H9 (cell line): ENCODE results near the gene S100A4. TPM values are rescaled to one million over a fixed set of nuclear protein-coding genes. Genes with fewer than 3 reads are reported as not detected.

ENCODE experiments used
- DNase-seq: peaks from one replicate; pipeline ENCODE4 v3.0.0-alpha.2; 2017
- H2AFZ ChIP-seq: one replicate; pipeline ENCODE4 v1.6.1; 2013; ENCODE audit warnings: mild to moderate bottlenecking, low read length, control low read depth, moderate library complexity
- H2AK5ac ChIP-seq: 2 replicates; pipeline ENCODE4 v1.6.1; 2013; ENCODE audit warnings: low read length, control low read depth, mixed read lengths; ENCODE audit not compliant: insufficient read length
- H2BK120ac ChIP-seq: one replicate; pipeline ENCODE4 v1.6.1; 2013; ENCODE audit warnings: low read depth, mild to moderate bottlenecking, low read length, control low read depth, inconsistent platforms; ENCODE audit not compliant: poor library complexity, severe bottlenecking
- H2BK12ac ChIP-seq: 2 replicates; pipeline ENCODE4 v1.6.1; 2013; ENCODE audit warnings: low read length, control low read depth, mixed read lengths, low read depth; ENCODE audit not compliant: insufficient read length
- H2BK15ac ChIP-seq: 2 replicates; pipeline ENCODE4 v1.6.1; 2013; ENCODE audit warnings: low read depth, low read length, control low read depth
- H2BK20ac ChIP-seq: one replicate; pipeline ENCODE4 v1.6.1; 2013; ENCODE audit warnings: low read depth, mild to moderate bottlenecking, low read length, control low read depth, inconsistent platforms; ENCODE audit not compliant: poor library complexity, severe bottlenecking
- H2BK5ac ChIP-seq: 2 replicates; pipeline ENCODE4 v1.6.1; 2013; ENCODE audit warnings: low read length, control low read depth, mixed read lengths; ENCODE audit not compliant: insufficient read length
- H3K14ac ChIP-seq: 2 replicates; pipeline ENCODE4 v1.6.1; 2013; ENCODE audit warnings: low read length, control low read depth; ENCODE audit not compliant: insufficient read depth
- H3K18ac ChIP-seq: 2 replicates; pipeline ENCODE4 v1.6.1; 2013; ENCODE audit warnings: low read depth, mild to moderate bottlenecking, mixed read lengths, low read length, control low read depth; ENCODE audit not compliant: insufficient read length
- H3K23ac ChIP-seq: 2 replicates; pipeline ENCODE4 v1.6.1; 2013; ENCODE audit warnings: low read length, control low read depth, mixed read lengths, low read depth; ENCODE audit not compliant: insufficient read length
- H3K23me2 ChIP-seq: 2 replicates; pipeline ENCODE4 v1.6.1; 2013; ENCODE audit warnings: low read depth, mild to moderate bottlenecking, mixed read lengths, low read length, control low read depth; ENCODE audit not compliant: insufficient read length, poor library complexity, severe bottlenecking
- H3K27ac ChIP-seq: 2 replicates; pipeline ENCODE4 v1.5.1; 2013; ENCODE audit warnings: low read length, control low read depth, mixed read lengths, low read depth; ENCODE audit not compliant: insufficient read length
- H3K27me3 ChIP-seq: 2 replicates; pipeline ENCODE4 v1.6.1; 2013; ENCODE audit warnings: low read length, control low read depth, inconsistent platforms; ENCODE audit not compliant: insufficient read depth
- H3K4ac ChIP-seq: 2 replicates; pipeline ENCODE4 v1.6.1; 2013; ENCODE audit warnings: low read depth, mild to moderate bottlenecking, control low read depth, inconsistent platforms, low read length, moderate library complexity
- H3K4me1 ChIP-seq: 2 replicates; pipeline ENCODE4 v1.6.1; 2013; ENCODE audit warnings: low read length, control low read depth, inconsistent platforms; ENCODE audit not compliant: insufficient read depth
- H3K4me2 ChIP-seq: 2 replicates; pipeline ENCODE4 v1.6.1; 2013; ENCODE audit warnings: low read length, control low read depth, mixed read lengths; ENCODE audit not compliant: insufficient read length, insufficient read depth
- H3K56ac ChIP-seq: 2 replicates; pipeline ENCODE4 v1.6.1; 2013; ENCODE audit warnings: low read depth, mild to moderate bottlenecking, mixed read lengths, low read length, control low read depth; ENCODE audit not compliant: insufficient read length
- H3K79me1 ChIP-seq: 2 replicates; pipeline ENCODE4 v1.6.1; 2013; ENCODE audit warnings: low read depth, mild to moderate bottlenecking, moderate library complexity, low read length, control low read depth, inconsistent platforms; ENCODE audit not compliant: insufficient read depth, poor library complexity, severe bottlenecking
- H3K79me2 ChIP-seq: 2 replicates; pipeline ENCODE4 v1.6.1; 2013; ENCODE audit warnings: low read length, control low read depth, inconsistent platforms; ENCODE audit not compliant: insufficient read depth
- H3K9ac ChIP-seq: 2 replicates; pipeline ENCODE4 v1.6.1; 2013; ENCODE audit warnings: low read length, control low read depth, mixed read lengths; ENCODE audit not compliant: insufficient read length; ENCODE audit errors: extremely low read depth
- H3K9me3 ChIP-seq: one replicate; pipeline ENCODE4 v1.6.1; 2013; ENCODE audit warnings: low read depth, low read length, inconsistent platforms; ENCODE audit not compliant: control insufficient read depth
- H3T11ph ChIP-seq: one replicate; pipeline ENCODE4 v1.6.1; 2013; ENCODE audit warnings: mild to moderate bottlenecking, low read length, control low read depth, inconsistent platforms
- H4K20me1 ChIP-seq: one replicate; pipeline ENCODE4 v1.6.1; 2013; ENCODE audit not compliant: control insufficient read depth, insufficient read length, insufficient read depth
- H4K5ac ChIP-seq: 2 replicates; pipeline ENCODE4 v1.6.1; 2013; ENCODE audit warnings: low read depth, mild to moderate bottlenecking, mixed read lengths, low read length, control low read depth; ENCODE audit not compliant: insufficient read length
- H4K8ac ChIP-seq: replicated peaks from 2 replicates; pipeline ENCODE4 v1.6.1; 2013; ENCODE audit warnings: low read length, control low read depth, mixed read lengths, low read depth; ENCODE audit not compliant: insufficient read length
- H4K91ac ChIP-seq: 2 replicates; pipeline ENCODE4 v1.6.1; 2013; ENCODE audit warnings: low read depth, mild to moderate bottlenecking, moderate library complexity, mixed read lengths, low read length, control low read depth; ENCODE audit not compliant: insufficient read length
- H3K27ac Mint-ChIP-seq, 3 experiments: 2 replicates in 2 of 3; 3 replicates in 1 of 3; pipeline ENCODE4 v1.8.0; 2020 to 2021; ENCODE audit warnings: mixed read lengths in 3 of 3, mild to moderate bottlenecking in 1 of 3, moderate library complexity in 1 of 3
- H3K27me3 Mint-ChIP-seq: 2 replicates; pipeline ENCODE4 v1.8.0; 2021; ENCODE audit warnings: low read depth, mild to moderate bottlenecking, moderate library complexity, mixed read lengths
- H3K36me3 Mint-ChIP-seq, 3 experiments: 2 replicates in 2 of 3; 3 replicates in 1 of 3; pipeline ENCODE4 v1.8.0; 2020 to 2021; ENCODE audit warnings: low read depth in 3 of 3, mixed read lengths in 3 of 3; ENCODE audit not compliant: insufficient read depth in 1 of 3
- H3K4me1 Mint-ChIP-seq, 2 experiments: 2 replicates each; pipeline ENCODE4 v1.8.0; 2020; ENCODE audit warnings: mixed read lengths in 2 of 2
- H3K4me3 Mint-ChIP-seq, 2 experiments: 2 replicates in 1 of 2; 3 replicates in 1 of 2; pipeline ENCODE4 v1.8.0; 2020 to 2021; ENCODE audit warnings: mild to moderate bottlenecking in 2 of 2, mixed read lengths in 2 of 2, moderate library complexity in 1 of 2
- H3K9me3 Mint-ChIP-seq, 2 experiments: 2 replicates in 1 of 2; 3 replicates in 1 of 2; pipeline ENCODE4 v1.8.0; 2020; ENCODE audit warnings: mild to moderate bottlenecking in 2 of 2, mixed read lengths in 2 of 2, moderate library complexity in 1 of 2
- CTCF ChIP-seq: fragments of 200-600 bp; sonication (generic); conservative IDR thresholded peaks from 3 replicates; pipeline ENCODE4 v1.8.0; 2021; ENCODE audit warnings: antibody characterized with exemption, mild to moderate bottlenecking
- WGBS: extraction: QIAGEN DNeasy Blood & Tissue Kit; methylation state at CpG from one replicate; pipeline ENCODE4 v1.1.7; 2013; ENCODE audit warnings: missing lambda C conversion rate, low lambda C conversion rate, mixed read lengths; ENCODE audit not compliant: insufficient read length; ENCODE audit errors: extremely low coverage; 5-methylcytosine and 5-hydroxymethylcytosine counted together
- total RNA-seq: library from RNA; stranded (reverse); gene quantifications from 2 replicates; pipeline ENCODE4 v1.2.1, GENCODE V29; 2021

Gene S100A4
- total RNA-seq, 1 experiment from 2014 or later: 9.0 TPM

- peak; percentile 59 for DNase-seq
- H4K20me1 ChIP-seq: no peaks in the 10 kb centered on the region
- H3K56ac ChIP-seq: no peak overlapping the region
- Mint-ChIP-seq H3K4me3 (no peak overlapping the region; a peak in 1 of 5 replicates), H3K9me3 (no peaks in the 10 kb centered on the region), H3K27ac (no peak overlapping the region), H3K4me1 (peaks cover 27 to 43% of the 10 kb centered on the region in 2 experiments), H3K36me3 (no peaks in the 10 kb centered on the region), H3K27me3 (no peaks in the 10 kb centered on the region; the same call in 1 of the 2 replicates)
- no CpG with 5 or more reads among the region's 8 CpGs for WGBS
- no peak overlapping the region for H2AK5ac ChIP-seq
- H3K23me2 ChIP-seq: no peaks in the 10 kb centered on the region
- H3K14ac ChIP-seq: no peak overlapping the region
- H3K4ac ChIP-seq: no peak overlapping the region
- H4K5ac ChIP-seq: no peak overlapping the region
- no peak overlapping the region for H2BK15ac ChIP-seq
- H3K79me2 ChIP-seq: no peaks in the 10 kb centered on the region
- H3K79me1 ChIP-seq: no peaks in the 10 kb centered on the region
- H3T11ph ChIP-seq: no peak overlapping the region
- no peak overlapping the region for H2BK20ac ChIP-seq
- no peak overlapping the region for H2BK12ac ChIP-seq
- TF ChIP-seq CTCF: peak; percentile 29; the same call in 2 of the 3 replicates
- H2BK120ac ChIP-seq: no peak overlapping the region
- H3K9ac ChIP-seq: no peak overlapping the region
- no peak overlapping the region for H3K27ac ChIP-seq
- H4K8ac ChIP-seq: no peak overlapping the region
- H3K18ac ChIP-seq: no peak overlapping the region
- H2AFZ ChIP-seq: no peak overlapping the region
- H3K9me3 ChIP-seq: no peaks in the 10 kb centered on the region
- no peak overlapping the region for H4K91ac ChIP-seq
- H2BK5ac ChIP-seq: no peak overlapping the region
- H3K4me1 ChIP-seq: no peaks in the 10 kb centered on the region
- H3K23ac ChIP-seq: no peak overlapping the region
- no peak overlapping the region for H3K4me2 ChIP-seq
- no peaks in the 10 kb centered on the region for H3K27me3 ChIP-seq
These were observed 6.7 kb upstream of the S100A4 start for GRCh38 chr1:153552335-153552734.
